Smooth muscle cell (in vitro differentiated cells): ENCODE results near the gene S1PR2. TPM values are rescaled to one million over a fixed set of nuclear protein-coding genes. Genes with fewer than 3 reads are reported as not detected.
"Not testable (repeated sequence)": the region's sequence is repeated elsewhere in the genome, so short reads cannot be mapped to it uniquely, and the experiment has no call there.

ENCODE experiments used
- DNase-seq: peaks from one replicate; lab custom pipeline; 2025; ENCODE audit not compliant: unreplicated experiment; lab: John Stamatoyannopoulos, UW
- H2AFZ ChIP-seq: fragments of 200-600 bp; sonication (generic); 2 replicates; pipeline ENCODE4 v1.6.0; 2016; ENCODE audit warnings: antibody characterized with exemption, low read depth, mild to moderate bottlenecking
- H3F3A ChIP-seq: fragments of 200-600 bp; sonication (generic); 2 replicates; pipeline ENCODE4 v1.6.0; 2017; ENCODE audit warnings: antibody characterized with exemption, low read depth
- H3K27ac ChIP-seq: fragments of 200-600 bp; sonication (generic); 2 replicates; pipeline ENCODE4 v1.5.1; 2016; ENCODE audit warnings: low read depth, mild to moderate bottlenecking
- H3K27me3 ChIP-seq: fragments of 200-600 bp; sonication (generic); 2 replicates; pipeline ENCODE4 v1.6.1; 2016; ENCODE audit warnings: low read depth, mild to moderate bottlenecking
- H3K36me3 ChIP-seq: fragments of 200-600 bp; sonication (generic); 2 replicates; pipeline ENCODE4 v1.5.1; 2016; ENCODE audit warnings: low read depth
- H3K4me1 ChIP-seq: fragments of 200-600 bp; sonication (generic); 2 replicates; pipeline ENCODE4 v1.5.1; 2016; ENCODE audit warnings: low read depth
- H3K4me2 ChIP-seq: fragments of 200-600 bp; sonication (generic); 2 replicates; pipeline ENCODE4 v1.6.0; 2016; ENCODE audit warnings: mild to moderate bottlenecking
- H3K4me3 ChIP-seq: fragments of 200-600 bp; sonication (generic); 2 replicates; pipeline ENCODE4 v1.5.1; 2016; ENCODE audit warnings: mild to moderate bottlenecking
- H3K79me2 ChIP-seq: fragments of 200-600 bp; sonication (generic); 2 replicates; pipeline ENCODE4 v1.6.0; 2016; ENCODE audit warnings: low read depth, mild to moderate bottlenecking
- H3K9ac ChIP-seq: fragments of 200-600 bp; sonication (generic); 2 replicates; pipeline ENCODE4 v1.6.0; 2016; ENCODE audit warnings: low read depth
- H3K9me3 ChIP-seq: fragments of 200-600 bp; sonication (generic); replicated peaks from 2 replicates; pipeline ENCODE4 v1.5.1; 2016; ENCODE audit warnings: low read depth
- H4K20me1 ChIP-seq: fragments of 200-600 bp; sonication (generic); 2 replicates; pipeline ENCODE4 v1.6.0; 2016; ENCODE audit warnings: low read depth
- CTCF ChIP-seq: fragments of 200-600 bp; sonication (generic); IDR thresholded peaks from 2 replicates; pipeline ENCODE4 v1.5.1; 2017; ENCODE audit warnings: borderline replicate concordance, mild to moderate bottlenecking, antibody characterized with exemption; ENCODE audit not compliant: insufficient read depth, poor library complexity, severe bottlenecking
- WGBS: methylation state at CpG from one replicate; pipeline ENCODE4 v1.1.7; 2016; ENCODE audit warnings: low lambda C conversion rate; 5-methylcytosine and 5-hydroxymethylcytosine counted together
- polyA plus RNA-seq: library from polyadenylated mRNA; unstranded; fragments of >200 nt; fragmentation: Nextera tagmentation; extraction: Ambion mirVana; gene quantifications from 2 replicates; pipeline ENCODE4 v1.2.1, GENCODE V29; 2016
- total RNA-seq: library from RNA; depleted of rRNA; stranded (reverse); fragments of >200 nt; gene quantifications from 2 replicates; pipeline ENCODE4 v1.2.3, GENCODE V29; 2014

The S1PR2 gene
- total and polyA plus RNA-seq, 2 experiments from 2014 or later = 6.5 to 9.8 TPM

DNA sequence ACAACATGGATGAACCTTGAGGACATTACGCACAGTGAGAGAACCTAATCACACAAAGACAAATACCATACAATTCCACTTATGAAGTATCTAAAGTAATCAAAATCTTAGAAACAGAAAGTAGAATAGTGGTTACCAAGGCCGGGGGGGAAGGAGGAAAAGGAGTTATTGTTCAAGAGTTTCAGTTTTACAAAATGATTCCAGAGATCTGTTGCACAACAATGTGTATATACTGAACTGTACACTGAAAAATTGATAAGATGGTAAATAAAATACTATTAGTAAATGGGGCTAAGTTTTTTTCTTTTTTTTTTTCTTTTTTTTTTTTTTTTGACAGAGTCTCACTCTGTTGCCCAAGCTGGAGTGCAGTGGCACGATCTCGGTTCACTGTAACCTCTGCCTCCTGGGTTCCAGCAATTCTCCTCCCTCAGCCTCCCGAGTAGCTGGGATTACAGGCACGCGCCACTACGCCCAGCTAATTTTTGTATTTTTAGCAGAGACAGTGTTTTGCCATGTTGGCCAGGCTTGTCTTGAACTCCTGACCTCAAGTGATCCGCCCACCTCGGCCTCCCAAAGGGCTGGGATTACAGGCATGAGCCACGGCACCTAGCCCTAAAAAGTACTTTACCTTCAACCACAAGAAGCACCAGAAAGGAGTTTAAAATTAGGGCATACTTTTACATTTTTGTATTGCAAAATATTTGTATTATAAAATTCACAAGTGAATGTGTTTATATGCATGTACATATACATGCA is 32.1 kb downstream of the S1PR2 start:
- DNase-seq, H3K4me3 ChIP-seq: not testable (repeated sequence)

GRCh38 chr19:10195199-10195519 is 36.0 kb downstream of the S1PR2 start:
- no peak for DNase-seq
- Histone ChIP-seq H3K27ac (no peak overlapping the region), H4K20me1 (peaks cover 13% of the 10 kb centered on the region), H3K4me1 (peaks cover 10% of the 10 kb centered on the region), H3K4me2 (peak overlapping the region; percentile 91), H2AFZ (peak overlapping the region; percentile 46), H3K27me3 (no peaks in the 10 kb centered on the region), H3K9ac (no peak overlapping the region), H3K9me3 (no peaks in the 10 kb centered on the region), H3K79me2 (peaks cover 42% of the 10 kb centered on the region), H3K36me3 (no peaks in the 10 kb centered on the region), H3F3A (peaks cover 4% of the 10 kb centered on the region), H3K4me3 (peak overlapping the region; percentile 85)
- 44% methylated on average over 6 of the region's 6 CpGs for WGBS
- no peak for TF ChIP-seq CTCF

More for the DNA sequence above, 32.1 kb downstream of the S1PR2 start:
- not testable (repeated sequence) for H3K9me3 ChIP-seq, H3K4me1 ChIP-seq, H3K4me2 ChIP-seq, H3K9ac ChIP-seq, H3K27ac ChIP-seq, H2AFZ ChIP-seq, H3K79me2 ChIP-seq, H4K20me1 ChIP-seq, H3K36me3 ChIP-seq, H3K27me3 ChIP-seq, H3F3A ChIP-seq
- 86% methylated on average over 11 of the region's 11 CpGs for WGBS

DNA sequence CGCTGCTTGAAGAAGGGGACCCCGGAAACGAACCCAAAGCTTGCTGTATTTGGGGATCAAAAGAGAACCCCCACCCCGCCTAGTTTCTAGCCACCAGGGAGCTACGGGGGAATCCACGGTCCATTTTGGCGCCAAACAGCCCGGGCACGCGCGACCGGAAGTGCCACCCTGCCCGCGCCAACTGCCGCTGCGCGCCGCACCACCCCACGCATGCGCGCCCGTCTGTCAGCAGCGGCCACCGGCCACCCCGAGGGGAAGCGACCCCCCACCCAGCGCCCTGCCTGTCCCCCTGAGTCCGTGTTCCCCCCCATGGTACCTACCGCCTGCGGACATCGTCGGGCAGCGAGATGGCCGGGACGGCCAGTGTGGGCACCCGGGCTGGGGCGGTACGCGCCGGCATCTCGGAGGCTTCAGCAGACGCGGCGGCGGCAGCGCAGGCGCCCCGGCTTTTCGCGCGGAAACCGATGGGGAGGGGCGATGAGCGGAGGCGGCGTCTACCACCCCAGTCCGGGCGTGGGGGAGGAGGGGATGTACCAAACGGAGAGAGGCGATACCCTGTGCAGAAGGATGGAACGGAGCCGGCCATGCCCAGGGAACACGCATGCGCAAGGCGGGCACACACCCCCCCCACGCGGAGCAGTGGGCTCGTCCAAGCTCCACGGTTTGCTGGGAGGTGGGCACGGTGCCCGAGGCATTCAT is 36.5 kb downstream of the S1PR2 start, which contains the start of gene DNMT1:
Gene DNMT1 (minus strand): TSS at position 454 of the 699 bp plus-strand sequence. CDS start 54 bp downstream, at position 400.
- peak within 1 kb of the TSS; percentile 85 for H3K4me3 ChIP-seq
- peak within 1 kb of the TSS; percentile 39 for H3K27ac ChIP-seq
- peak within 1 kb of the TSS; percentile 70 for H2AFZ ChIP-seq
- H3K9ac ChIP-seq = peak within 1 kb of the TSS; percentile 47
- peaks cover 47% of the 10 kb centered on the region for H3K79me2 ChIP-seq
- TF ChIP-seq CTCF = no peak
- under 1% methylated on average over 62 of the region's 71 CpGs for WGBS
- H3F3A ChIP-seq = peaks cover 4% of the 10 kb centered on the region
- no peaks in the 10 kb centered on the region for H3K9me3 ChIP-seq
- H3K27me3 ChIP-seq = no peaks in the 10 kb centered on the region
- peaks cover 19% of the 10 kb centered on the region for H4K20me1 ChIP-seq
- H3K36me3 ChIP-seq = no peaks in the 10 kb centered on the region
- peaks cover 10% of the 10 kb centered on the region for H3K4me1 ChIP-seq
- DNase-seq = peak; percentile 96
- peak within 1 kb of the TSS; percentile 91 for H3K4me2 ChIP-seq

DNA sequence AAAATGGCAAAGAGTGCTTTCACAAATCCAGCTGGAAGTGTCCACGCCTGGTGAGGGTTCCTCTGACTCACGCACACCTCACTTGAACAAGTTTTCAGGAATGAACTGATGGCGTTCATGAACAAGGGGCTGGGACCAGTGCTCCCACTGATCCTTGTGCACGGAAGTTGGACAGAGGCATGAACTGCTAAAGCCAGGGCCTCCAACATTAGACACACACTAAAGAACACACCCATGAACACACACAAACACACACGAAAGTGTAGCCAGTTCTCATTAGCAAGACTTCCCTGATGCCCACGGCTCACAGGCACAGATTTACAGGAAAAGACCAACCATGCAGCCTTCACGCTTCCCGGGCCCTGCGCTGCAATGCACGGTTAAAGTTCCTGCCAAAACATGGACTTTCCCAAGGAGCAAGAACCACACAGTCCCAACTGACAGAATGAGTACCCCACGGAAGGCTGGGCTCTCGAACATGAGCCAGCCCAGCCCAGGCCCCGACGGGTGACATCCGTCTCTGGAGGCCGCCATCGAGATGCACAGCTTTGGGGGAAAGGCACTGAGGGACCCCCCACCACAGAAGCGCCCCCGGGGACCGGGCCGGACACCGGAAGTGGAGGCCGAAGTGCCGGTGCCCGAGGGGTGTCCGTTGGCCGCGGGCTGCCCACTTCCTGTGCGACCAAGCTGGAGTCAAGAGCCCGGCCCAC is 37.2 kb downstream of the S1PR2 start:
- Histone ChIP-seq H4K20me1 (peaks cover 23% of the 10 kb centered on the region), H3K36me3 (no peaks in the 10 kb centered on the region), H3K27ac (peak overlapping the region; percentile 39), H3F3A (peaks cover 4% of the 10 kb centered on the region), H3K9me3 (no peaks in the 10 kb centered on the region), H3K4me1 (peaks cover 10% of the 10 kb centered on the region), H3K4me2 (peak overlapping the region; percentile 91), H3K9ac (peak overlapping the region; percentile 47), H3K4me3 (peak overlapping the region; percentile 85), H2AFZ (peak overlapping the region; percentile 70), H3K79me2 (peaks cover 54% of the 10 kb centered on the region), H3K27me3 (no peaks in the 10 kb centered on the region)
- 3% methylated on average over 30 of the region's 30 CpGs for WGBS
- no peak for TF ChIP-seq CTCF
- DNase-seq = no peak
